HCT116 (cell line): ENCODE measurements around the gene EIF2S3. TPM values are rescaled to one million over a fixed set of nuclear protein-coding genes. Genes with fewer than 3 reads are reported as not detected.
"Not testable (repeated sequence)": the region's sequence is repeated elsewhere in the genome, so short reads cannot be mapped to it uniquely, and the experiment has no call there.

ENCODE experiments used
- ATAC-seq: fragments of 200-7000 bp; cut with Tn5 transposase; 2 replicates; pipeline ENCODE4 v1.9.1; 2020; ENCODE audit warnings: mild to moderate bottlenecking, moderate library complexity
- BruUV-seq: library from RNA; stranded (reverse); fragments of 400-500 nt; replicated peaks from 2 replicates; lab custom pipeline; 2021; lab: Mats Ljungman, UMichigan
- CTCF ChIA-PET: fragments of 300-600 bp; sonication (Branson Sonifier 250); formaldehyde crosslinking; loops from one replicate; lab custom pipeline; 2021; ENCODE audit warnings: antibody characterized with exemption; lab: Charles Lee
- POLR2A ChIA-PET: fragments of 300-600, 350-600 bp; sonication (Branson Sonifier 250); formaldehyde crosslinking; loops from one replicate; lab custom pipeline; 2021; ENCODE audit warnings: antibody characterized with exemption; lab: Charles Lee
- RAD21 ChIA-PET, 2 experiments: fragments of 300-600 bp; sonication (Branson Sonifier 250); formaldehyde crosslinking; loops; one replicate each; lab custom pipeline; 2023; ENCODE audit warnings: low total read pairs in 2 of 2; ENCODE audit not compliant: uncharacterized antibody in 2 of 2, unreplicated experiment in 2 of 2, low non-redundant PET in 1 of 2; lab: Charles Lee
- DNase-seq: peaks from one replicate; pipeline ENCODE4 v3.0.0-alpha.2; 2010; ENCODE audit warnings: low read depth, low spot score
- H2AFZ ChIP-seq: fragments of 200-600 bp; shearing (Covaris generic), sonication (generic); 2 replicates; pipeline ENCODE4 v1.6.1; 2017; ENCODE audit warnings: low read depth, mixed run types, mixed read lengths, antibody characterized with exemption, low read length; ENCODE audit not compliant: poor library complexity, severe bottlenecking
- H3K27ac ChIP-seq: 2 replicates; pipeline ENCODE4 v1.5.1; 2012; ENCODE audit warnings: low read depth, low read length
- H3K27me3 ChIP-seq: fragments of 200-600 bp; sonication (generic); 2 replicates; pipeline ENCODE4 v1.6.1; 2016; ENCODE audit warnings: mixed run types, low read length, mixed read lengths; ENCODE audit not compliant: insufficient read depth
- H3K36me3 ChIP-seq, 2 experiments: fragments of 200-500 bp in 1 of 2; fragments of 200-600 bp in 1 of 2; sonication (Bioruptor generic) in 1 of 2; sonication (generic) in 1 of 2; 2 replicates each; pipeline versions ENCODE4 v1.5.1 to v1.6.1; 2014 to 2016; ENCODE audit warnings: low read length in 2 of 2, inconsistent platforms in 1 of 2, mixed read lengths in 1 of 2, mixed run types in 1 of 2; ENCODE audit not compliant: insufficient read depth in 2 of 2, control insufficient read depth in 1 of 2
- H3K4me1 ChIP-seq, 2 experiments: fragments of 200-600 bp in 1 of 2; sonication (generic) in 1 of 2; 2 replicates each; pipeline versions ENCODE4 v1.5.1 to v1.6.1; 2012 to 2017; ENCODE audit warnings: low read length in 2 of 2, inconsistent platforms in 1 of 2, mild to moderate bottlenecking in 1 of 2, mixed read lengths in 1 of 2, mixed run types in 1 of 2, moderate library complexity in 1 of 2; ENCODE audit not compliant: insufficient read depth in 2 of 2, control insufficient read depth in 1 of 2
- H3K4me2 ChIP-seq: fragments of 200-600 bp; sonication (generic); 2 replicates; pipeline ENCODE4 v1.6.1; 2017; ENCODE audit warnings: mixed run types, low read length, mixed read lengths
- H3K4me3 ChIP-seq, 2 experiments: fragments of 200-600 bp in 1 of 2; sonication (generic) in 1 of 2; replicated peaks in 1 of 2; 2 replicates each; pipeline ENCODE4 v1.5.1; 2011 to 2016; ENCODE audit warnings: low read length in 2 of 2, control low read depth in 1 of 2, low read depth in 1 of 2, mild to moderate bottlenecking in 1 of 2, mixed read lengths in 1 of 2, mixed run types in 1 of 2
- H3K79me2 ChIP-seq: fragments of 200-600 bp; sonication (generic); 2 replicates; pipeline ENCODE4 v1.6.1; 2017; ENCODE audit warnings: mild to moderate bottlenecking, mixed run types, low read length, moderate library complexity, mixed read lengths; ENCODE audit not compliant: insufficient read depth
- H3K9ac ChIP-seq: fragments of 200-600 bp; sonication (generic); 2 replicates; pipeline ENCODE4 v1.6.1; 2016; ENCODE audit warnings: low read length, mixed read lengths
- H3K9me2 ChIP-seq: fragments of 200-600 bp; sonication (generic), shearing (Covaris generic); 2 replicates; pipeline ENCODE4 v1.6.1; 2017; ENCODE audit warnings: mixed run types, mild to moderate bottlenecking, moderate library complexity; ENCODE audit not compliant: insufficient read depth
- H3K9me3 ChIP-seq, 2 experiments: fragments of 200-500 bp in 1 of 2; fragments of 200-600 bp in 1 of 2; sonication (Bioruptor generic) in 1 of 2; sonication (generic) in 1 of 2; 2 replicates each; pipeline ENCODE4 v1.6.1; 2014 to 2017; ENCODE audit warnings: low read length in 2 of 2, mixed read lengths in 2 of 2, inconsistent platforms in 1 of 2, low read depth in 1 of 2, mild to moderate bottlenecking in 1 of 2, mixed run types in 1 of 2, moderate library complexity in 1 of 2; ENCODE audit not compliant: control insufficient read depth in 1 of 2, insufficient read depth in 1 of 2
- H4K20me1 ChIP-seq: fragments of 200-600 bp; sonication (generic), shearing (Covaris generic); 2 replicates; pipeline ENCODE4 v1.6.1; 2017; ENCODE audit warnings: mixed run types, mild to moderate bottlenecking, moderate library complexity; ENCODE audit not compliant: insufficient read depth
- EGR1 ChIP-seq: IDR thresholded peaks from 2 replicates; pipeline ENCODE4 v1.6.1; 2012; ENCODE audit warnings: low read depth
- ELF1 ChIP-seq: IDR thresholded peaks from 2 replicates; pipeline ENCODE4 v1.6.1; 2012; ENCODE audit warnings: low read depth, borderline replicate concordance
- EZH2 ChIP-seq: fragments of 200-600 bp; sonication (generic); IDR thresholded peaks from 2 replicates; pipeline ENCODE4 v1.6.1; 2017; ENCODE audit warnings: antibody characterized with exemption, mixed run types
- EZH2phosphoT487 ChIP-seq: fragments of 200-600 bp; IDR thresholded peaks from 2 replicates; pipeline ENCODE4 v1.6.1; 2018; ENCODE audit warnings: antibody characterized with exemption, borderline replicate concordance
- FOSL1 ChIP-seq: IDR thresholded peaks from 2 replicates; pipeline ENCODE4 v1.6.1; 2012; ENCODE audit warnings: low read depth
- MAX ChIP-seq: IDR thresholded peaks from 2 replicates; pipeline ENCODE4 v1.6.1; 2012
- RAD21 ChIP-seq: IDR thresholded peaks from 2 replicates; pipeline ENCODE4 v1.6.1; 2012; ENCODE audit warnings: low read depth, mild to moderate bottlenecking
- SRF ChIP-seq: IDR thresholded peaks from 2 replicates; pipeline ENCODE4 v1.6.1; 2012; ENCODE audit warnings: low read depth
- TCF7L2 ChIP-seq: IDR thresholded peaks from 2 replicates; pipeline ENCODE4 v1.7.0; 2011; ENCODE audit warnings: borderline replicate concordance, inconsistent platforms; ENCODE audit not compliant: insufficient read depth, insufficient read length; ENCODE audit errors: extremely low read depth
- YY1 ChIP-seq: IDR thresholded peaks from 2 replicates; pipeline ENCODE4 v1.6.1; 2011; ENCODE audit warnings: low read length, low read depth, moderate library complexity, mild to moderate bottlenecking; ENCODE audit not compliant: insufficient replicate concordance; ENCODE audit errors: extremely low read depth
- ZBTB33 ChIP-seq: IDR thresholded peaks from 2 replicates; pipeline ENCODE4 v1.6.1; 2011; ENCODE audit warnings: mild to moderate bottlenecking, low read length, moderate library complexity; ENCODE audit not compliant: insufficient replicate concordance; ENCODE audit errors: extremely low read depth
- ZFX ChIP-seq: fragments of 450-650 bp; IDR thresholded peaks from 2 replicates; pipeline ENCODE4 v1.6.1; 2017
- intact Hi-C: fragments of 100-400 bp; cut with micrococcal nuclease; formaldehyde crosslinking; loops from 2 replicates; pipeline ENCODE4 v1.10.0; 2022
- total RNA-seq: library from RNA; stranded (reverse); gene quantifications from one replicate; pipeline ENCODE4 v1.2.1, GENCODE V29; 2021; ENCODE audit not compliant: unreplicated experiment
- TF ChIP-seq, protein P1 (sequence below), 3 experiments: fragments of 200-600 bp in 1 of 3; sonication (generic) in 1 of 3; IDR thresholded peaks in 2 of 3; conservative IDR thresholded peaks in 1 of 3; 2 replicates each; pipeline ENCODE4 v1.5.1; 2012 to 2017; ENCODE audit warnings: low read depth in 2 of 3, low read length in 2 of 3, antibody characterized with exemption in 1 of 3, borderline replicate concordance in 1 of 3, control low read depth in 1 of 3, mild to moderate bottlenecking in 1 of 3, mixed read lengths in 1 of 3, mixed run types in 1 of 3, moderate library complexity in 1 of 3; ENCODE audit not compliant: insufficient read depth in 1 of 3

EIF2S3 gene
- total RNA-seq, 1 experiment from 2014 or later, result 273 TPM

DNA sequence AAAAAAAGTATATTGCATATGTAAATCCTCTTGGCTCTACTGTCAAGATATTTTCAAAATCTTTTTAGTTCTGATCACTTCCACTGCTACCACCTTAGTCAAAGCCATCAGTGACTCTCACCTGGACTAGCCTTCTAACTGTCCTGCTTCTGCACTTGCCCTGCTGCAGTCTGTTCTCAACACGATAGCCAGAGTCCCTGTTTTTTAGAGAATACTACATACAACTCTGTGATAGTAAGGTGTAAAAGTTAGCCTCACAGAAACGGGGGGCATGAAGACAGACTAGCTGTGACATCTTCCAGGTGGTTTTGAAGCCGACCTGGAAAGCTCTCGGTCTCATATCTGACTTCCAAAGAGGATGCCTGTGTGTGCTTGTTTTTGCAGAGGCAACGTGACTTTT, 24.7 kb downstream of the EIF2S3 start:
- Histone ChIP-seq H3K27ac (no peak overlapping the region), H3K4me1 (peaks cover 0 to 11% of the 10 kb centered on the region in 2 experiments; a peak in 3 of 4 replicates), H3K9me3 (no peaks in the 10 kb centered on the region), H3K79me2 (no peaks in the 10 kb centered on the region), H3K4me2 (no peak overlapping the region), H3K9me2 (no peaks in the 10 kb centered on the region), H3K27me3 (no peaks in the 10 kb centered on the region), H3K4me3 (no peak overlapping the region), H2AFZ (no peak overlapping the region), H3K9ac (no peak overlapping the region), H4K20me1 (no peaks in the 10 kb centered on the region), H3K36me3 (peaks cover 5 to 15% of the 10 kb centered on the region in 2 experiments; a peak in 2 of 4 replicates)
- intact Hi-C loops, result no loop called here
- ChIA-PET POLR2A (no interaction called here), RAD21 (no interaction called here), CTCF (no interaction called here)
- no TSS peak for BruUV-seq
- ATAC-seq (no peak), DNase-seq (no peak)
- no peak for TF ChIP-seq EZH2phosphoT487
- TF ChIP-seq RAD21, result no peak
- no peak for TF ChIP-seq ZFX
- no peak for TF ChIP-seq ZBTB33
- no peak for TF ChIP-seq ELF1
- TF ChIP-seq EZH2, result no peak
- TF ChIP-seq FOSL1, result no peak
- TF ChIP-seq TCF7L2, result no peak
- TF ChIP-seq, protein P1, sequence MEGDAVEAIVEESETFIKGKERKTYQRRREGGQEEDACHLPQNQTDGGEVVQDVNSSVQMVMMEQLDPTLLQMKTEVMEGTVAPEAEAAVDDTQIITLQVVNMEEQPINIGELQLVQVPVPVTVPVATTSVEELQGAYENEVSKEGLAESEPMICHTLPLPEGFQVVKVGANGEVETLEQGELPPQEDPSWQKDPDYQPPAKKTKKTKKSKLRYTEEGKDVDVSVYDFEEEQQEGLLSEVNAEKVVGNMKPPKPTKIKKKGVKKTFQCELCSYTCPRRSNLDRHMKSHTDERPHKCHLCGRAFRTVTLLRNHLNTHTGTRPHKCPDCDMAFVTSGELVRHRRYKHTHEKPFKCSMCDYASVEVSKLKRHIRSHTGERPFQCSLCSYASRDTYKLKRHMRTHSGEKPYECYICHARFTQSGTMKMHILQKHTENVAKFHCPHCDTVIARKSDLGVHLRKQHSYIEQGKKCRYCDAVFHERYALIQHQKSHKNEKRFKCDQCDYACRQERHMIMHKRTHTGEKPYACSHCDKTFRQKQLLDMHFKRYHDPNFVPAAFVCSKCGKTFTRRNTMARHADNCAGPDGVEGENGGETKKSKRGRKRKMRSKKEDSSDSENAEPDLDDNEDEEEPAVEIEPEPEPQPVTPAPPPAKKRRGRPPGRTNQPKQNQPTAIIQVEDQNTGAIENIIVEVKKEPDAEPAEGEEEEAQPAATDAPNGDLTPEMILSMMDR (IDR thresholded peaks at IDR 0.05 in 2 of 3, conservative IDR thresholded peaks at IDR 0.05 in 1 of 3; ENCODE audit: borderline replicate concordance in 1 of 3, insufficient read depth in 1 of 3, low read depth in 2 of 3, low read length in 2 of 3), result no peak
- no peak for TF ChIP-seq YY1
- no peak for TF ChIP-seq SRF
- no peak for TF ChIP-seq EGR1
- TF ChIP-seq MAX, result no peak

- H3K27ac ChIP-seq, H3K4me2 ChIP-seq, H3K9ac ChIP-seq, H3K9me2 ChIP-seq, H3K9me3 ChIP-seq, RAD21 ChIA-PET, DNase-seq, POLR2A ChIA-PET, BruUV-seq, CTCF ChIA-PET, H3K27me3 ChIP-seq, H3K79me2 ChIP-seq, H3K4me3 ChIP-seq, H4K20me1 ChIP-seq, H2AFZ ChIP-seq, H3K36me3 ChIP-seq: not testable (repeated sequence)
- H3K4me1 ChIP-seq, result peaks cover 2 to 19% of the 10 kb centered on the region in 2 experiments; a peak in 3 of 4 replicates
- intact Hi-C loops, result loop anchor here (2.0 kb wide), 1 partner anchor 163 kb away; no protein-coding TSS in a partner anchor
- ATAC-seq, result 0 out of 2 replicates have a peak, but pooled peaks have one; percentile 10
Observed at GRCh38 chrX:24080245-24080644, 25.5 kb downstream of the EIF2S3 start.
